ENCODE results near the gene PLCXD1.

DNA sequence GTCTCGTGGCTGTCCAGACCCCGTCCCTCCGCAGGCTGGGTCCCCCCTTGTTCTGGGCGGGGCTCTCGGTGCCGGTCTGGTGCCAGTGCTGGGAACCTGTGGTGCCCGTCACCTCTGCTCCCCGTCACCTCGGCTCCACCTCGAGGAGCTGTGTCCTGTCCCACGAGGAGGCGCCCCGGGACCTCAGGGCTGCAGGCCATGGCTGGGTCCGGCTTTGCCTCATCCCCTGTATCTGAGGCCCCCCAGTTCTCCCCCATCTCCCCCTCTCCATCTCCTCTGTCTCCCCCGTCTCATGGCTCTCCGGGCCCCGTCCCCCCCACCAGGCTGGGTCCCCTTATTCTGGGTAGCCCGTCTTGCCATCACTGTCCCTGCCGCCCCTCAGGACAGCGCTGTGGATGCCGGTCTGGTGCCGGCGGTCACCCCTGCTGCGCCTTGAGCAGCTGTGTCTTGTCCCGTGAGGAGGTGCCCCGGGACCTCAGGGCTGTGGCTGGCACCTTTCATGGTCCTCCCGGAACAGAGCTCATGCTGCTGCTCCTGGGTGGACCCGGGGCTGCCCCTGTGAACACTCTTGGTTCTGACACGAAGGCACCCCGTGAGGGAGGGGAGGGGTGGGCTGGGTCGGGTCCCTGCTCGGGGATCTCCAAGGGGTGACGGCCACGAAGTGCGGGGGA is 50.8 kb downstream of the PLCXD1 start:
- TF ChIP-seq, protein P1, sequence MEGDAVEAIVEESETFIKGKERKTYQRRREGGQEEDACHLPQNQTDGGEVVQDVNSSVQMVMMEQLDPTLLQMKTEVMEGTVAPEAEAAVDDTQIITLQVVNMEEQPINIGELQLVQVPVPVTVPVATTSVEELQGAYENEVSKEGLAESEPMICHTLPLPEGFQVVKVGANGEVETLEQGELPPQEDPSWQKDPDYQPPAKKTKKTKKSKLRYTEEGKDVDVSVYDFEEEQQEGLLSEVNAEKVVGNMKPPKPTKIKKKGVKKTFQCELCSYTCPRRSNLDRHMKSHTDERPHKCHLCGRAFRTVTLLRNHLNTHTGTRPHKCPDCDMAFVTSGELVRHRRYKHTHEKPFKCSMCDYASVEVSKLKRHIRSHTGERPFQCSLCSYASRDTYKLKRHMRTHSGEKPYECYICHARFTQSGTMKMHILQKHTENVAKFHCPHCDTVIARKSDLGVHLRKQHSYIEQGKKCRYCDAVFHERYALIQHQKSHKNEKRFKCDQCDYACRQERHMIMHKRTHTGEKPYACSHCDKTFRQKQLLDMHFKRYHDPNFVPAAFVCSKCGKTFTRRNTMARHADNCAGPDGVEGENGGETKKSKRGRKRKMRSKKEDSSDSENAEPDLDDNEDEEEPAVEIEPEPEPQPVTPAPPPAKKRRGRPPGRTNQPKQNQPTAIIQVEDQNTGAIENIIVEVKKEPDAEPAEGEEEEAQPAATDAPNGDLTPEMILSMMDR (IDR thresholded peaks at IDR 0.05): no peak
- TF ChIP-seq POLR2A (IDR thresholded peaks at IDR 0.05; ENCODE audit: low read depth): no peak
- no peak for TF ChIP-seq EP300 (IDR thresholded peaks at IDR 0.05)
